ENCODE measurements around the gene NPAS2. TPM values are rescaled to one million over a fixed set of nuclear protein-coding genes. Genes with fewer than 3 reads are reported as not detected.

Gene NPAS2
- total RNA-seq, 6 donors from 2014 or later = 13.8 to 52.5 (median 23.0) TPM

- 97 to 98% methylated on average over 6 of the region's 6 CpGs for WGBS, 2 donors
- Histone ChIP-seq H3K27me3 (no peaks in the 10 kb centered on the region), H3K27ac (no peak overlapping the region), H3K9me3 (no peaks in the 10 kb centered on the region), H3K4me3 (no peak overlapping the region), H3K36me3 (peaks cover 16 to 78% (median 34%) of the 10 kb centered on the region in 4 donors), H3K4me1 (no peaks in the 10 kb centered on the region)
- no peak for ATAC-seq (ENCODE audit: low FRiP score in 2 of 2)
- DNase-seq = no peak
- TF ChIP-seq POLR2A (IDR thresholded peaks at IDR 0.05) = no peak
- TF ChIP-seq CTCF (IDR thresholded peaks at IDR 0.05) = no peak
- TF ChIP-seq EP300 (IDR thresholded peaks at IDR 0.05) = no peak
- no peak for TF ChIP-seq POLR2AphosphoS5 (IDR thresholded peaks at IDR 0.05)
These were observed 203.6 kb downstream of the NPAS2 start for GRCh38 chr2:101023327-101024107.

DNA sequence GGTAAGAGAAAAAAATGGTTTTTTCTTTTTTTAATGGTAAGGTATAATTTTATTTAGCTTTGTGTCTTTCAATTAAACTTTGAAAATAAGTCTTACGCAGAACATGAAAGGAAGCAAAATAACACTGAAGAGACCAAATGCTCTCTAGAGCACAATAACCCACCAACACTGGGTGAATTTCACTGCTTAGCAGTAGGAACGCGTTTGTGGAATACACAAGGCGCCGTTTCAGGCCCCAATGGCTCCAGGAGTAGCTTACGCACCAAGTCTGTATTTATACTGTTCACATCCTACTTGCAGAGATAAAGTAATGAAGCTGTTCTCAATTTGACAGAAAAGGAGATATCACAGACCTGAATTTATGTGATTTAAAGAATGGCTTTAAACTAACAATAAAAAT, 205.6 kb downstream of the NPAS2 start:
- Histone ChIP-seq H3K36me3 (peaks cover 12 to 78% (median 33%) of the 10 kb centered on the region in 4 donors), H3K27me3 (no peaks in the 10 kb centered on the region), H3K4me1 (no peaks in the 10 kb centered on the region), H3K9me3 (no peaks in the 10 kb centered on the region), H3K4me3 (no peak overlapping the region), H3K27ac (no peak overlapping the region)
- no peak for TF ChIP-seq EP300 (IDR thresholded peaks at IDR 0.05)
- no peak for TF ChIP-seq POLR2A (IDR thresholded peaks at IDR 0.05)
- TF ChIP-seq POLR2AphosphoS5 (IDR thresholded peaks at IDR 0.05) = no peak
- no peak for TF ChIP-seq CTCF (IDR thresholded peaks at IDR 0.05)
- no peak for DNase-seq
- 94 to 97% methylated on average over 6 of the region's 6 CpGs for WGBS, 2 donors
- ATAC-seq (ENCODE audit: low FRiP score in 2 of 2) = no peak

- H3K27ac ChIP-seq = no peak overlapping the region
- H3K4me1 ChIP-seq = peaks cover 0 to under 1% (median 0%) of the 10 kb centered on the region in 4 donors
- TF ChIP-seq POLR2A (IDR thresholded peaks at IDR 0.05) (no peak), CTCF (IDR thresholded peaks at IDR 0.05) (no peak), EP300 (IDR thresholded peaks at IDR 0.05) (no peak), POLR2AphosphoS5 (IDR thresholded peaks at IDR 0.05) (no peak)
- H3K27me3 ChIP-seq = no peaks in the 10 kb centered on the region
- peaks cover 12 to 74% (median 27%) of the 10 kb centered on the region in 4 donors for H3K36me3 ChIP-seq
- no peak overlapping the region for H3K4me3 ChIP-seq
- 72 to 77% methylated on average over 8 to 9 of the region's 9 CpGs for WGBS, 2 donors
- no peaks in the 10 kb centered on the region for H3K9me3 ChIP-seq
- no peak for DNase-seq
- ATAC-seq (ENCODE audit: low FRiP score in 2 of 2) = no peak
These were observed 206.3 kb downstream of the NPAS2 start for GRCh38 chr2:101026253-101026701.

GRCh38 chr2:101026923-101027469, 207.1 kb downstream of the NPAS2 start:
- no peaks in the 10 kb centered on the region for H3K9me3 ChIP-seq
- H3K36me3 ChIP-seq = peaks cover 12 to 70% (median 21%) of the 10 kb centered on the region in 4 donors
- TF ChIP-seq EP300 (IDR thresholded peaks at IDR 0.05) = no peak
- TF ChIP-seq POLR2AphosphoS5 (IDR thresholded peaks at IDR 0.05) = no peak
- no peak for TF ChIP-seq CTCF (IDR thresholded peaks at IDR 0.05)
- no peak for TF ChIP-seq POLR2A (IDR thresholded peaks at IDR 0.05)
- 89 to 92% methylated on average over 15 of the region's 15 CpGs for WGBS, 2 donors
- H3K27ac ChIP-seq = no peak overlapping the region
- peaks cover 0 to 6% (median 3%) of the 10 kb centered on the region in 4 donors for H3K4me1 ChIP-seq
- ATAC-seq (ENCODE audit: low FRiP score in 2 of 2) = peak in 1 of 2 donors; percentile 8
- no peak for DNase-seq
- H3K4me3 ChIP-seq = no peak overlapping the region
- no peaks in the 10 kb centered on the region for H3K27me3 ChIP-seq

Measured in upper lobe of left lung (tissue), 6 donors.